Activated T-helper 1 cell treated with anti-CD3 and anti-CD28 coated beads, Interleukin-2, amount 50 U/mL, for 16 hours (primary cell): ENCODE data around the gene INTS13.
"Not testable (repeated sequence)": the region's sequence is repeated elsewhere in the genome, so short reads cannot be mapped to it uniquely, and the experiment has no call there.

Experiments
- DNase-seq, 2 donors: peaks; one replicate each; pipeline ENCODE4 v3.0.0-alpha.2; 2020; ENCODE audit warnings: low read depth in 1 of 2, low spot score in 1 of 2

INTS13 gene

GRCh38 chr12:26870491-26871419 is 67.0 kb downstream of the INTS13 start:
- no peak for DNase-seq

- DNase-seq: no peak
Observed at GRCh38 chr12:26869908-26870459, 67.8 kb downstream of the INTS13 start.

- DNase-seq: no peak
Observed at GRCh38 chr12:26869104-26869494, 68.7 kb downstream of the INTS13 start.

GRCh38 chr12:26868447-26869103 is 69.2 kb downstream of the INTS13 start:
- no peak for DNase-seq

- no peak for DNase-seq
Observed at GRCh38 chr12:26867080-26867479, 70.7 kb downstream of the INTS13 start.

GRCh38 chr12:26863515-26863914 is 74.3 kb downstream of the INTS13 start:
- DNase-seq: no peak

- DNase-seq: not testable (repeated sequence)
Observed at GRCh38 chr12:26862787-26863186, 75.0 kb downstream of the INTS13 start.

- no peak for DNase-seq
Observed at GRCh38 chr12:26861690-26862089, 76.1 kb downstream of the INTS13 start.

GRCh38 chr12:26857465-26858176 is 80.2 kb downstream of the INTS13 start:
- DNase-seq: no peak

- no peak for DNase-seq
Observed at GRCh38 chr12:26855337-26855736, 82.4 kb downstream of the INTS13 start.
